GM18508 (cell line): ENCODE data around the gene HACL1.

Experiments used
- ATAC-seq: cut with Tn5 transposase; IDR thresholded peaks from one replicate; pipeline ENCODE4 v1.9.1; 2021; ENCODE audit warnings: moderate number of reproducible peaks; ENCODE audit not compliant: insufficient read depth, unreplicated experiment

HACL1 gene

DNA sequence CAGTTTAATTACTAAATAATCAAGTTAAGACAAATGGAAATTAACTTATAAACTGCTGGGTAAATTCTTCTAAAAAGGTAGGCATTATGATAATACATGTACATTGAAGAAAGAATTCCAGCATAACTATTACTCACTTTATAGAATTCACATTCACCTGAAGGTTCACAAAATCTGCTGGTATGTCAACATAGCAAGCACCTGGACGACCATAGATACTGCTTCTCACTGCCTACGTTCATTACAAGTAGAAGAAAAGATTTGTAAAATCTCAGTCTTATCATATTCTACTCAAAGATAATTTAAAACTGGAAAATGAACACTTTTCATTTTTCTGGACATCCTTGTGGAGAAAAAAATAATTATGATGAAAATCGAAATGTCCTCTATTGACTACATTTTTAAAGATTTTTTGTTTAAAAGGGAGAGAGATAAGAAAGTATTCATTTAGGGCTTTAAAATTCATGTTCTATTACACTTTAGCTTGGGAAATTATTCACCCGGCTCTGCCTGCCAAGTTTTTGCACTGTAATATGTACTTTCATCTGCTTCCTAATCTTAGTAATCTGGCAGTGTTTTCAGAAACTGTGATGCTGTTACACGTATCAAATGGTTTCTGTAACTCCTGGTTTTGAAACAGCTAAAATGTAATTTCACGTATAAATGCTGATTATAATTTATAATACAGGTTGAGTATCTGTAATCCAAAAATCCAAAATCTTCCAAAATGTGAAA, 16.1 kb downstream of the HACL1 start:
- no peak for ATAC-seq

DNA sequence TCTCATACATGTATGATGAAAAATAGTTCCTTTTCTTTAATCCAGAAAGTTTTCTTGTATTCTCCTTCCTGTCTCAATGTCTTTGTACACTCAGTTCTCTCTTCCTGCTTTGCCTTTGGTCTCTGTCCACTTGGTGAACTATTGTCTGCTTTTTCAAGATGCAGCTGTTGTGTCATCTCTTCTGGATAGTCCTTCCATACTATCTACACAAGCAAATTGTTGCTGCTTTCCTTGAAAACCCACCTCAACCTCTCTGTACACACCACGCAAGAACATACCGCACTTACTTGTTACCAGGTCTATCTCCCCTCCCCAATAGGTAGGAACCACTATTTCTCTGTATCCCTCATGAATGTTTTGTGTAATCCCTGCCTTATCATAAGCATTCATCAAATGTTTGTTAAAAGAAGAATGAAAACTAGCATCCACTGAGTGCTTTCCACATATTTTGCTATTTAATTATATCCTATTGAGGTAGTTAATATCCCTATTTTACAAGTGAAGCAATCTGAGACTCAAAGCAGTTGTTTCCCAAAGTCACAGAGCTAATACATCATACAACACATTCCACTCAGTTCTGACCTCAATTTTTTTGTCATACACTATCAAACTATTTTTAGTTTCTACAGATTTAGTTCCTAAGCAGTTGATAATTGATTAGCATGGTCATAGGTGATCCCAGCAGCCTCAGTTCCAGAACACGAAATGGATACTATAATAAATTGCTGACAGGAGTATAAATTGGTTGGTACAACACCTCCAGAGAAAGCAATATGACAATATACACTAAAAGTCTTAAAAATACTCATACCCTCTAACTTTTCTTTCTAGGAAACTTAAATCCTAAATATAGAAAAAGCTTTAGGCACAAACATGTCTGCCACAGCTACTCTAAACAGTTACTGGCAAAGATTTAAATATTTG, 19.6 kb downstream of the HACL1 start:
- ATAC-seq: no peak

DNA sequence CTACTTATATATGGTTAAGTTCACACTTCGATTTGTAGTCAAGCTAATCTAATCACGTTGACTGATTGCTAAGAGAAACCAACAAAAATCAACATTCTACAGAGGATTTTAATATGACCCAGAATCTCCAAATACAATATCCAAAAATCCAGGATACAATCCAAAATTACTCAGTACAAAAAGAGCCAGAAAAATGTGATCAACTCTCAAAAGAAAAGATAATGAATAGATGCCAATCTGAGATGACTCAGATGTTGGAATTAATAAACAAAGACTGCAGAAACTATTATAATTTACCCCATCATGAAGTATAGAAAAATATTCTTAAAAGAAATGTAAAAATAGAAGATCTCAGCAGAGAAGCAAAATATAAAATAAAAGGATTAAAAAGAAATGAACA, 22.3 kb downstream of the HACL1 start:
- ATAC-seq: no peak

DNA sequence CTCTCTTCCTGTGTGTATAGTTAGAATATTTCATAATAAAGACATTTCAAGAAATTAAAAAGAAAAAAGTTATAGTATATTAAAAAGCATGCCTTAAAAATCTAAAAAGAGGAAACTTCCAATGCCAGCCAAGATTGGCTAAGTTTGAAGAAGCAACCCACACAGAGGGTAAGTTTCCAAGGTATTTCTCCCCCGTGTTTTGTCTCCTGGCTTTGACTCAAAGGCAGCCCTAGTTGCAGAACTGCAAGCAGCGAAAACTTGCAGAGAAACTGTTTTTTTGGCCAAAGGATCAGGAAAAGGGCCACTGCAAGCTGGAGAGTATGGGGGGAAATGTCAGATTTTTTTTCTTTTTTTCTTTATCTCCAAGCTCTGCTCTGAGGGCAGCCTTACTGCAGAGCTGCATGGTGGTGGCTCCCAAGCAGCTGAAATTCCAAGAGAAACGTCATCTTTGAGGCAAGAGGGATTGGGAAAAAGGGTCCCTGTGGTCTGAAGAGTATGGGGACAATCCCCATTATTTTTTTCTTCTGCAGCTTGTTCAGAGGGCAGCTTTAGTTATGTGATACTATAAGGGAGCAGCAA, 23.0 kb downstream of the HACL1 start:
- no peak for ATAC-seq

DNA sequence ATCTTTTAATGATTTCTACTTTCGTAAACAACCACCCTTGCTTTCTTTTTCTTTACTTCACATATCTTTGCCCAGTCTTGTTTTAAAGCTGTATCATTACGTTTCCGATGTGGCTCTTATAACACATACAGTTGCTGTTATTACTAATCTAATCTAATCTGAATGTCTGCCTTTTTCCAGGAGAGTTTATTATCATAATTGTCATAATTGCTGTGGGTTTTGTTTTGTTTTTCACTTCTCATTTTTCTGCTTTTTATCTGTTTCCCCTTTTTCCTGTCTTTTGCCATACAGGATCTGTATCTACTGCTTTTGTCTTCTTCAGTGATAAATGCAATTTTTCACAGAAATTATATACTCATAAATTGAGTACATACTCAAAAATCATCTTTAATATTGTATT, 24.9 kb downstream of the HACL1 start:
- ATAC-seq: no peak

DNA sequence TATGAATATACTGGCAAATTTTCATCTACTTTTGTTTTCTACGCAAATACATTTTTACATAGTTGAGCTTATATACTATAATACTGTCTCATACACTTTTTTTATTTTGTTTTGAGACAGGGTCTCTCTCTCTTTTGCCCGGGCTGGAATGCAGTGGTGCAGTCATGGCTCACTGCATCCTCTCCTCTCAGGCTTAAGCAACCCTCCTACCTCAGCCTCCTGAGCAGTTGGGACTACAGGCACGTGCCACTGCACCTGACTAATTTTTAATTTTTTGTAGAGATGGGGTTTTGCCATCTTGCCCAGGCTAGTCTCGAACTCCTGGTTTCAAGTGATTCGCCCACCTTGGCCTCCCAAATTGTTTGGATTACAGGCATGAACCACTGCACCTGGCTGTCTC, 25.9 kb downstream of the HACL1 start:
- ATAC-seq: no peak

DNA sequence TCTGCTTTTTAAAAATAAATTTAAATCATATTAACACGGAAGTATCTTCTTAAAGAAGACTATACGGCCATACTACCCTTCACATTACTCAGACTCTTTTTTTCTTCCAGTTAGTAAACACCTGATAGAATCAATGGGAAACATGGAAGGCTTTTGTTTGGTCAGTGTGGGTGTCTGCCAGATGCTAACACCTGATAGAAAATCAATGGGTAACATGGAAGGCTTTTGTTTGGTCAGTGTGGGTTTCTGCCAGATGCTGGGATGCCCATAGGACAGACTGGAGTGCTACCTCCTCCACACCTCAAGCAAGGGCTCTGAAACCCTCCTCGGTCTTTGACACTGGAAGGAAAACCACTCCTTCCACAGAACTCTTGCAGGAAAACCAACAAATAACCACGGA, 29.2 kb downstream of the HACL1 start:
- no peak for ATAC-seq

DNA sequence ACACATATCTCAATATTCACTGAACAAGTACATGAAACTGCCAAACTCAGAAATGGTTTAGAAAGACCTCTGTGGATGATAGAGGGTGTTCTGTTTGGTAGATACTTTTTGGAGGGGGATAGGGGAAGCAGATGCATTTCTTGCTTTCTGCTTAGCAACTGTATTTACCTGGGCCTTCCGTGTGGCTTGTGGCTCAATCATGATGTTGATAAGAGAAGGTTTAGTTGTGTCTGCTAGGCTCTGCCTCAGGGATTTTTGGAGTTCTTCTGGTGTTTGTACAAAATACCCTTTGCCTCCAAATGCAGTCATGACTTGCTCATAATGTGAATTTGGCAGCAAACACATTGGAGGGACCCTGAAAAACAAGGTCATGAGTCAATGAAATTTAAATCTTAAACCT, 38.2 kb downstream of the HACL1 start:
- no peak for ATAC-seq

DNA sequence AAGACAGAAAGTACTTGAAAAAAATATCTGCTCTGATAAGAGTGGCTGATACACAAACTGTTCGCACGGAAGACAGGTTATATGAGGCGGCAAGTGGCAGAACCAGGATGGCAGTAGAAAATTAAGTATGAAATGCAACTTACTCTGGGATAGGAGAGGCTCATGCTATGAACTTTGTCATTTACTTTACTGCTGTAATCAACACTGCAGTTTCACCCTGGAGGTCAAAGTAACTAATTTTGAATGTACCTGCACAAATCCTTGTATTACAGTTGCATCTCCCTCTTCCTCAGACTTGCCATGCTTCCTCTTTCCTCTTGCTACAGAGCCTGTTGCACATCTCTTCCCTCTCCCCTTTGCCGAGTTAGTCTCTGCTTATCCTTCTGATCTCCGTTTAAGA, 38.8 kb downstream of the HACL1 start:
- no peak for ATAC-seq

DNA sequence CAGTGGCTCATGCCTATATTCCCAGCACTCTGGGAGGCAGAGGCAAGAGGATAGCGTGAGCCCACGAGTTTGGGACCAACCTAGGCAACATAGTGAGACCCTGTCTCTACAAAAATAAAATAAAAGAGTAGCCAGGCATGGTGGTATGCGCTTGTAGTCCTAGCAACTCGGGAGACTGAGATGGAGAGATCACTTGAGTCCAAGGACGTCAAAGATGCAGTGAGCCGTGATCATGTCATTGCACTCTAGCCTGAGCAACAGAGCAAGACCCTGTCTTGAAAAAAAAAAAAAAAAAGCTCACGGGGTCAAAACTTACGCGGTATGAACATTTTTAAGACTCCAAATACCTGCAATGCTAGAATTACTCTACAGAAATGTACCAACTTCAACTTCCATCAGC, 42.8 kb downstream of the HACL1 start:
- ATAC-seq: no peak

DNA sequence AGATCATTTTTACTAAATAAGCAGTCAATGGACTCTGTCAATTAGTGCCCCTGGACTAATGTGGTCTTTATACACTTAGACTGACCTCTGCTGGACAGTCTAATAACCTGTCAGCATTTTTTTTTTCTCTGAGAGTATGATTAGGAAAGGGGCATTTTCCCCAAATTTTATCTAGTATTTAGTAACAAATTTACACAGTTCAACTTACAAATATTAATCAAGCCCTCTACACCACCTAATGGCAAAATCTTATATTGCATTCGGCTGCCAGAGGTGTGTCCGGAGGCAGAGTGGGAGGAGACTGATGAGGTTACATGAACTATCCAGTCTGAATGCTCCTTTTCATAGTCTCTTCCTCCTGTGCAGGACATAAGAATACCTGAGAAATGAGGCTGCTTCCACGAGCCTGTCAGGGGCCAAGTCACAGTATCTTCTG, 43.8 kb downstream of the HACL1 start:
- peak; percentile 51 for ATAC-seq

DNA sequence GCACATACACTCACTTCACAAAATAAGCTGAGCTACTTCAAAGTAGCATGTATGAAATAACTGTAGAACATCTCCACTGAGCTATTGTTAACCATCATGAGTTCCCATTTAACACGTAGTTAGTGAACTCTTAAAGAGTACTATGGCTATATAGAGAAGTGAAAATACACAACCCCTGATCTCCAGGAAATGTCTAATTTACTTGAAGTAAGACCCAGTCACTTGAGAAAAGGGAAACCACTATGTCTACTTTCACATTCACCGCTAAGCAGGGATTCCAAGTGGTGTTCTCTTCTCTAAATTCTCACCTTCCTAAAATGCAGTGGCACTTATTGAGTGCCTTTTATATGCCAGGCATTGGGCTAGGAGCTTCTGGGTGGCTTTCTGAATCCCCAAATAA, 44.9 kb downstream of the HACL1 start:
- peak; percentile 64 for ATAC-seq

DNA sequence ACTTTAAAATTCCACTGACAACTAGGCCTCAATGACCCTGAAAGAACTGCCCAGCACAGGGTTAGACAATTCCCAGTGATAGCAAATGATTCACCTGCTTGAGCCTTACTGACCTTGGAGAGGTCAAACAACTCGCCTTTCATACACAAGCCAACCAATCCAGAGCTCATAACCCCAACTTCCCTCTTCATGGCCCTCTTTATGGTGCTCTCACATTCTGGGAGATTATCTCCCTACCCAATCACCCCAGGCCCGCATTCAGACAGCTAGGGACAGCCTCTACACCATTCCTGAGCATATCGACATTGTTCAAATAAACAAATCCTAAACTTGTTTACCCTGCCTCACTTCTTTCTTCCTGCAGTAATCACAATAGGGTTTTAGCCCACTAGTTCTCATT, 47.6 kb downstream of the HACL1 start:
- no peak for ATAC-seq

DNA sequence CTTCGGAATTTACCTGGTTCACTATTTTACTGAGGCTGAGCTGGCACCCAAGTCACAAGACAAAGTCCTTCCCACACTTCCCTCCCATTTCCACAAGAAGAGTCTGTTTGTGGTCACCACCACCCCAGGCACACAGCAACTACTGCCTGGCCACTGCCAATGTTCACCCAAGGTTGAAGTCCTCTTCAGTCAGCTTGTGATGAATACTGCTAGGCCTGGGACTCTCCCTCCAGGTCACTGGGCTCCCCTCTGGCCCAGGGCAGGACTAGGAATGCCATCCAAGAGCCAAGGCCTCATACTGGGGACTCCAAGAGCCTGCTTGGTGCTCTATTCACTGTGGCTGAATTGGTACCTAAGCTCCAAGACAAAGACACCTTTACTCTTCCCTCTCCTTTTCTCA, 49.5 kb downstream of the HACL1 start:
- no peak for ATAC-seq

DNA sequence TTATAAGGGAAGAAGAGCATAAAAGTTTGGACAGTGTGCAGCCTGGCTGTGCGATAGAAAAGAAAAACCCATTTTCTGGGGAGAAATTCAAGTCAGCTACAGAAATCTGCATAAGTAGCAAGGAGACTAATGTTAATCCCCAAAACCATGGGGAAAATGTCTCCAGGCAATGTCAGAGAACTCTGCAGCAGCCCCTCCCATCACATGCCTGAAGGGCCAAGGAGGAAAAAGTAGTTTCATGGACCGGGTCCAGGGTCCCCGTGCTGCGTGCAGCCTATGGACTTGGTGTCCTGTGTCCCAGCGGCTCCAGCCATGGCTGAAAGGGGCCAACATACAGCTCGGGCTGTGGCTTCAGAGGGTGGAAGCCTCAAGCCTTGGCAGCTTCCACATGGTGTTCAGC, 51.5 kb downstream of the HACL1 start:
- no peak for ATAC-seq

DNA sequence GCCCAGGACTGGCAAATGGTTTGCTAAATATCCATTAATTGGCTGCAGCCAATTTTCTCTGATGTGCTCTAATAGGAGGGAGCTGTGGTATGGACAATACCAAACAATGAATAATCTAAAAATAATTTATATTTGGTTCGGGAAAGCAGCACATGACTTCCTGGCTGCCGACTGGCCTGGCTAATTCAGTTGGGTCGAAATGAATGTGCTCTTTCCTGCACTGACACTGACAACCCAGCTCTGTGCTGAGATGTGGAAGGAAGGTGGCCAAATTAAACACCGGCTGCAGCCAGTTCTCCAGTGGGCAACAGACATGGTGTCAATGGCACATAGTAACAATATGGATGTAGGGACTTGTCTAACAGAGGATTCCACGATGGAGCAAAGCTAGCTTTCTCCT, 58.8 kb downstream of the HACL1 start:
- no peak for ATAC-seq

DNA sequence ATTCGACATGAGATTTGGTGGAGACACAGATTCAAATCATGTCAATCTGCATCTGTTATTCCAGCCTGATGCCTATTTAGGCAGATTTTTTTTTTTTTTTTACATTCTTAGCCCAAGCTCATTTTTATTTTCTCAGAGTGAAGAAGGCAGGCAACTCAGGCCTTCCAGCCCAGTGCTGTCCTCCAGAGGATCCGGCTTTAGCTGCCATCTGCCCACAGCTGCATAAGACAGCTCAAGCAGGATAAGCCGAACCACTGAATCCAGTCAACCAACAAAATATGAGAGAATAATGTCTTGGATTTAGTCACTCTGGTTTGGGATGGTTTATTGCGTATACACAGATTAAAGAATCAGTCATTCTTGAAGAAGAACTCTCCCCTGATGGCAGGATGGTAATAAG, 60.0 kb downstream of the HACL1 start:
- ATAC-seq: no peak

DNA sequence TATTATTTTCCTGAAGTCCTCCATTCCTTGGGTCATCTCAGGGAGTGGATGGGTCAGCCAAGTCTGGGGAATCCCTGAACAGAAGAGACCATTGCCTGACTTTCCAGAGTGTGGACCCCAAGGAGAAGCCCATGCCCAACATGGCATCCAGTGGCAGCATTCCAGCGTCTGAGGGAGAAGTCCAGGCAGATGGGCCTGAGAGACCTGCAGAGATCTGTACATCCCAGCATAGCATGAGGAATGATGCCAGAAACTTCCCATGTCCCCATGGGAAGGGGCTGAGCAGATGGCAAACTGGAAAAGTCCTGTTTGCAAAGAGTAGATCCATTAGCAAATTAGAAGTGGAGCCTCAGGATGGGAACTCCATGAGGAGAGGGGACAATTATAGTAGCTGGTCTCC, 62.3 kb downstream of the HACL1 start:
- ATAC-seq: no peak

DNA sequence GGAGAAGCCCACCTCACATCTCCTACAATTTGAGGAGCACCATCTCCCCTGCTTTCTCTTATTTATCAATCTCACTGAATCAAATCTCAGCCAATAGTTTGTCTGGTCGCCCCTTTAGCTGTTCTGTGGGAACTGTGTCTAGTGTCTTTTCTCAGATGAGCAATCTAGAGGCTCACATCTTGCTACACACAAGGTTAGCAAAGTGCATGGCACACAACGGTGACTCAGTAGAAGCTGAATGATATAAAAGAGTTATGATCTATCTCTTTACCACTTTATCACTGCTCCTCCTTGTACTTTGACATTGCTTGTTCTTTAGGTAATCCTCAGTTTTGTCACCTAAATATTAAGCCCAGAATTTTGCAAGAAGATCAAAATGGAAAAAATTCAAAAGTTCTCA, 63.0 kb downstream of the HACL1 start:
- ATAC-seq: no peak

DNA sequence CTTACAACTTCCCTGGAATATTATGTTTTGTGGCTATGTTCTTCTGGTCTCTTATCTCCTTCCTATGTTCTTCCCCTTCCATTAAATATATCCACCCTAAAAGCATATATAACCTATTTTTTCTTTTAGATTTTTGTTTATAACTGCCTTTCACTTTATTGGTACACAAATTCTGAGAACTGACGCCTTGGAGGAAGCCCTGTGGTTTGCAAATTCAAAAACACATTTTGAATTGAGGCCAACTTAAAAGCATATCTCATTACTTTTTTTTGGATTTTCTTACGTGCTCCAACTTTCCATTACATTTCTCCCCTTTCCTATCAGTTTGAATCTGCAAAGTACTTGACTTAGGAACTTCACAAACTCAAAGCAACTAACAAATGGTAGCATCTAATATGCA, 64.5 kb downstream of the HACL1 start:
- ATAC-seq: no peak

DNA sequence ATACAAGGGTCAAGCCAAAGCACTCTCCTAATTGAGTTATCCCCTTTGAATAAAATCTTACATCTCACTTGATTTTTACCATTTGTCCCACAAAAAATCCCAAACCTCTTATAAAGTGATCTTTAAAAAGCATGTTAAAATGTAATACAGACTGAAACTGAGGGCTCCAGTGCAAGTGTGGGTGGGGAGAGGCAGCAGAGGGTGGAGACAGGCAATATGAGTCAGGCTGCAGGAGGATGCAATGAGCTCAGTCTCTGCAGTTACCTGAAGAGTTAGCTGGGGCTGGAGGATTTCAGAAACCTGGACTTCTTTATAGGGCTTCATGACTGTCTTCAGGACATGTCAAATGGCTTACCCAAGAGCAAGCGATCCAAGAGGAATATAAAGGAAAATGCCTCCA, 65.6 kb downstream of the HACL1 start:
- no peak for ATAC-seq
